ENCODE results near the gene ATP8B4.

The ATP8B4 gene

DNA sequence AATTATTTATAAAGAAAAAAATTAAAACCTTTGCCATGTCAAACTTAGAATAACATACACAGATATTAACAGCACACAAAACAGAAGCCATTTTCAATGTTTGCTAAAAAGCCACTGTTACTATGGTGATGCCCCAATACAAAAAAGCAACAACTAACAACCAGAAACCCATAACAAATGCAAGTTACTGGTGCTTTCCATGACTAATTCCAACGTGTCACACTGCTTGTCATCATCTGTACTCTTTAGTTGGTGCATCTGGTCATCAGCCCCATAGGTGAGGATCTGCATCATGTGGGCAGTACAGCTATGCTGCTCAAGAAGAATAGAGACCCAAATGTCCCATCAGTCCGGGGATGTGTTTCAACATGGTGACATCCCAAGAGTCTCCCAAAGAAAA, 52.8 kb downstream of the ATP8B4 start:
- H3K9me3 Mint-ChIP-seq: no peaks in the 10 kb centered on the region
- peaks cover 15% of the 10 kb centered on the region for H3K4me1 Mint-ChIP-seq
- H3K27me3 Mint-ChIP-seq: peaks cover 33% of the 10 kb centered on the region
- ATAC-seq (peak; percentile 100), DNase-seq (peak in 1 of 2 donors; percentile 43)
- peak overlapping the region in 1 of 2 donors; percentile 42 for H3K27ac Mint-ChIP-seq
- no peak overlapping the region for H3K4me3 Mint-ChIP-seq

DNA sequence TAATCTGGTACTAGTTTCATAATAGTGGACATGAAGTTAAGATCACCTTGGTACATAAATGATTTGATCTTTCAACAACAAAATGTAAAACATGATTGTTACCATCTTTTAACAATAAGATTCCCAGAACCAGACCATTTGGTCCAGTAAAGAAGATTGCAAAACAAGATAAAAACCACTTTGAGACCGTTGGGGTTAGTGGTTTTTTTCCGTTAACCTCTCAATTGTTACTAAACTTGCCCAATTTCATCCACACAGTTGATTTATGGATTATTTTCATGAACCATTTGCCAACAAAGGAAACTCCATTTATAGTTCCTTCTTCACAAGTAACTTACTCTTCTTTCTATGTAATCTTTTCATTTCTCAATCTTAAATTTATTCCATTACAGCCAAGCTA, 53.8 kb downstream of the ATP8B4 start:
- Mint-ChIP-seq H3K27ac (peak overlapping the region in 1 of 2 donors; percentile 30), H3K27me3 (peaks cover 33% of the 10 kb centered on the region), H3K4me3 (no peak overlapping the region), H3K4me1 (peaks cover 15% of the 10 kb centered on the region), H3K9me3 (no peaks in the 10 kb centered on the region)
- DNase-seq: no peak
- ATAC-seq: no peak

DNA sequence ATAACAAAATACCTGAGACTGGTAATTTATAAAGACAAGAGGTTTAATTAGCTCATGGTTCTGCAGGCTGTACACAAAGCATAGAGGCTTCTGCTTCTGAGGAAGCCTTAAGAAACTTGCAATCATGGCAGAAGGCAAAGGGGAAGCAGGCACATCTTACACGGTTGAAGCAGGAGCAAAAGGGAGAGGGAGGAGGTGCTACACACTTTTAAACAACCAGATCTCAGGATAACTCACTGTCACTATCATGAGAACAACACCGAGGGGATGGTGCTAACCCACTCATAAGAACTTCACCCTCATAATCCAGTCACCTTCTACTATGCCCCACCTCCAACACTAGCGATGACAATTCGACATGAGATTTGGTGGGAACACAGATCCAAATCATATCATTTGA, 54.4 kb downstream of the ATP8B4 start:
- no peak overlapping the region for H3K4me3 Mint-ChIP-seq
- H3K4me1 Mint-ChIP-seq: peaks cover 15% of the 10 kb centered on the region
- ATAC-seq: no peak
- H3K27me3 Mint-ChIP-seq: peaks cover 33% of the 10 kb centered on the region
- no peak for DNase-seq
- no peak overlapping the region for H3K27ac Mint-ChIP-seq
- no peaks in the 10 kb centered on the region for H3K9me3 Mint-ChIP-seq

DNA sequence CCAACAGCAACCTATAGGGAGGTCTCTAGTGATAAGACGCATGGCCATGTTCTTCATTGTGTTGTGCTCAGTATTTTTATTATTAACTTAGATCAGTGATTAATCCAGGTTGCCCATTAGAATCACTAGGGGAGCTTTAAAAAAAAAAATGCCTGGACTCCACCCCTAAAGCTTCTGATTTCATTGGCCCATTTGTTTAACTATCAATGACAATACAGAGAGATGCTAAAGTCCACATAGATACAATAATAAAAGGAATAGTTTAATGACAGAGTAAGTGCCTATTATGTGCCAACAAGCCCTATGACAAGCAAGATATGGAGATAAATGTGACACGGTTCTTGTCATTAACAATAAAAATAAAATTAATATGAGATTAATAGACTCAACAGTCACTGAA, 55.8 kb downstream of the ATP8B4 start:
- H3K4me1 Mint-ChIP-seq: peaks cover 15% of the 10 kb centered on the region
- no peaks in the 10 kb centered on the region for H3K9me3 Mint-ChIP-seq
- no peak overlapping the region for H3K27ac Mint-ChIP-seq
- DNase-seq: no peak
- no peak overlapping the region for H3K4me3 Mint-ChIP-seq
- peaks cover 31% of the 10 kb centered on the region for H3K27me3 Mint-ChIP-seq
- ATAC-seq: no peak

DNA sequence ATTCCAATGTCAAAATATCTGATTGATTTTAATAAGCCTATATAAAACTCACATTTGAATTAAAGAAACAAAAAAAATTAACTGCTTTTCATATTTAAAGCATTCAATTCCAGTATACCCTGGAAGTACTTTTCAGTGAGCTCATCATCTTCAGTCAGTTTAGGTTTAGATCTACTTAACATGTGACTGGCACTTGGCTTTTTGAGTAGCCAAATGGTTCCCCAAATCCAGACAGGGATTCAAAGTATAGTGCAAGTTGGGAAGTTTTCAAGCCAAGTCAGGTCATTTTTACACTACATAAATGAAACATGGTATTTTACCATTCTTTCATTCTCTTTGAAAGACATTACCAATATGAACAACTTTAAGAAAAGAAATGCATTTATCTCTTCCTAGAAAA, 57.5 kb downstream of the ATP8B4 start:
- H3K4me1 Mint-ChIP-seq: peaks cover 4% of the 10 kb centered on the region
- DNase-seq: no peak

DNA sequence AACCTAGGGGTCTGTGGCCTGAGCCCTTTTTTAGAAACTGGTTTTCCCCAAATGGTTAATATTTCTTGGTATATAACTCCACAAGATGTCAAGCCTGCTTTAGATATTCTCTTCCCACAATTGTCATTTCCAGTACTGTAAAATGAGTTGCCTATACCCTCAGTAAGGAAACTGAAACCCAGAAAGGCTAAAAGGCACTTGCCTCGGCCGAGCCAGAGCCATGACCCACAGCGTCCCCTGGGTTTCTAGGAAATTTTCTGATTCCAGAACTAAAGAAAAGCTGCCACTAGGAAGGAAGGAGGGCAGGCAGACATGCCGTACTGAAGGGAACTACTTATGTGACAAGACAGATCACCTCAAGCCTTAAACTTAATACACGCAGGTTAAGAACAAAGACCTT, 59.1 kb downstream of the ATP8B4 start:
- DNase-seq (no peak), ATAC-seq (no peak)
- peaks cover 26% of the 10 kb centered on the region for H3K27me3 Mint-ChIP-seq
- H3K27ac Mint-ChIP-seq: no peak overlapping the region
- no peaks in the 10 kb centered on the region for H3K4me1 Mint-ChIP-seq
- H3K9me3 Mint-ChIP-seq: no peaks in the 10 kb centered on the region
- no peak overlapping the region for H3K4me3 Mint-ChIP-seq

More for the DNA sequence above, 57.5 kb downstream of the ATP8B4 start:
- ATAC-seq: no peak
- no peaks in the 10 kb centered on the region for H3K9me3 Mint-ChIP-seq
- H3K27ac Mint-ChIP-seq: no peak overlapping the region
- H3K4me3 Mint-ChIP-seq: no peak overlapping the region
- H3K27me3 Mint-ChIP-seq: peaks cover 15% of the 10 kb centered on the region

DNA sequence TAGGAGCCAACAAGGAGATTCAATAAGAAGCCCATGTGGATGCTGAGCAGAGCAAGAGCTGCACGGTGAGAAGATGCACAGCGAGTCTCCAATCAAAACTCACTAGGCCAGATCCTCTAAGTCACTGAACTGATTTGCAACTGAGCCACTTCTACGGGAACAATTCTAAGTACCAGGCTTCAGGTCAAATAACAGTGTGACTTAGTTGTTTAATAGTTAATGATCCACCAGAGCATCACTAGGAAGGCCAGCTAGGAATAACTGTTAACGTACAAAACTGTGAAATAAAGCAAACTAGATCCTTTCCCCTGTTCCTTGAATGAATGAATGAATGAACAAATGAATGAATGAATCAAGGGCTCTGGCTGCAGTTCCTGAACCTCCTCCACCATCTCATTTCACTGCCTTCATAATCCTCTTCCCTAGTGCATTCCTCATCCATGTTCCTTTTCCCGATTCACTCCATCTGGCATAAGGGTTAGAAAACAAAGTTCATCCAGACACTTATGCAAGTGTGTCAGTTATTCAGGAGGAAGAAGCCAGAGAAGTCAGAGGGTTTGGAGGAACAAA, 59.7 kb downstream of the ATP8B4 start:
- ATAC-seq (no peak), DNase-seq (no peak)
- peaks cover 21% of the 10 kb centered on the region for H3K27me3 Mint-ChIP-seq
- H3K4me1 Mint-ChIP-seq: no peaks in the 10 kb centered on the region
- H3K9me3 Mint-ChIP-seq: no peaks in the 10 kb centered on the region
- no peak overlapping the region for H3K27ac Mint-ChIP-seq
- no peak overlapping the region for H3K4me3 Mint-ChIP-seq

DNA sequence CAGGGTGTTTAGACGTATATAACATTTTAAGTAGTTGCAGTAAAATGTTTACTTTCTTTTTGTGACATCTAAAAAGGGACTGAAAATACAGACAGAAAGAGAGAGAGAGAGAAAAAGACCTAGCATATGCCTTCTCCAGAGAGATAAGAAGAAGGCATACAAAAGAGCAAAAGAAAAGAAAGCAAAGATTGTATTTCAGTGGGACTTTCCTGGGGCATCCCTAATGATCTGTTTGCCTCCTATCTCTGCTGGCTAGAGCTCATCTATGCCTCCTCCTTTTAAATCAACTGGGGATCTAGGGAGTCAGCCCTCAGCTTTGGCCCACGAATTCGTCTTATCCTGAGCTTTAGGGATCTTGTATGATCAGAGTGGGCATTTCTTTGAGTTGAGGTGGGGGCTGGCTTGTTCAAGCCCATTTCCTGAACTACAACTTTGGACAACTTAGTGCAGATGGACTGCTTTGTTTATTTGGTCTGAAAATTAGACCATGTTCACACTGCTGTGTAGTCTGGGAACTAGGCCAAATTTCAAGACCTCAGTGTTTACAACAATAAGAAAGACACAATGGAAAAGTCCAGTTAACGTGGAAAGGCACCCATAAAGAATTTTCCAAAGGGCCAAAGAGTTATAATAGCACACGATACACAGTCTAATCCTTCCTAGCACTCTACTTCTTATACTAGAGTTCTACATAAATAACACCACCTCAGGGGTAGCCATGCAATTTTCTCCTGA, 61.0 kb downstream of the ATP8B4 start:
- Mint-ChIP-seq H3K27ac (no peak overlapping the region), H3K4me1 (no peaks in the 10 kb centered on the region), H3K9me3 (no peaks in the 10 kb centered on the region), H3K4me3 (no peak overlapping the region), H3K27me3 (peaks cover 12% of the 10 kb centered on the region)
- ATAC-seq (no peak), DNase-seq (no peak)

DNA sequence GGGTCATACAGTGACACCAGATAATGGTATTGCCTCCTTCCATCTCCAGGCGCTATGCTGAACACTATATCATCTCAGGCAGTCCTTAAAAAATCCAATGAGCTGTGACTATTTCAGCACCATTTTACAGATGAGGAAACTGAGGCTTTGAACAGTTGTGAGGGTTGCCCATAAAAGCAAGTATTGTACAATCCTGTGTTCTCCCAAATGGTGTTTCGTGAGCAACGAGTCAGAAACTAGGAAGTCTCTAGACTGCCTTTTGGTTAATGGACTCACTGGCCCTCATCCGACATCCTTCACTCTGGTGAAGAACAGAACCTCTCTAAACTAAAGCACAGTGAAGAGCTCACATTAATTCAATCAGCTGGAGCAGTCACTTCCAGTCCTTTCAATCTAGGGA, 61.8 kb downstream of the ATP8B4 start:
- Mint-ChIP-seq H3K27ac (no peak overlapping the region), H3K27me3 (peaks cover 17% of the 10 kb centered on the region), H3K4me1 (no peaks in the 10 kb centered on the region), H3K4me3 (no peak overlapping the region), H3K9me3 (no peaks in the 10 kb centered on the region)
- ATAC-seq (no peak), DNase-seq (no peak)

DNA sequence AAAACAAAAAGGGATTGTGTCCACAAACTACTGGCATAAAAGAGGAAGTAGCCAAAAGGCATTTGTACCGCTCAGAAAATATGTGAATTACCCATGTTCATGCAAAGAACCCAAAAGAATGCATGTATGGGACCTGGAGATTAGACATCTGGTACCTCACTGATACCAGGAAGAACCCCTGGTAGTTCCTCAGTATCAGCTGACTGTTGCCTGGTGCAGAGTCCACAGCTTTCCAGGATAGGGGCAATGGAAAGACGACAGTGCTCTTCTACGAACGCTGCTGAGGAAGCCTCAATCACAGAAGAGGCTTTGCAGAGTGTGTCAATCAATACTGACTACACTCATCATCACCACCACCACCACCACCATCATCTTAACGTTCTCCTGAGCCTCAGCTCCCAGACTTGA, 63.3 kb downstream of the ATP8B4 start:
- ATAC-seq (no peak), DNase-seq (no peak)
- Mint-ChIP-seq H3K27ac (no peak overlapping the region), H3K4me3 (no peak overlapping the region), H3K4me1 (no peaks in the 10 kb centered on the region), H3K9me3 (no peaks in the 10 kb centered on the region), H3K27me3 (peaks cover 20% of the 10 kb centered on the region)

DNA sequence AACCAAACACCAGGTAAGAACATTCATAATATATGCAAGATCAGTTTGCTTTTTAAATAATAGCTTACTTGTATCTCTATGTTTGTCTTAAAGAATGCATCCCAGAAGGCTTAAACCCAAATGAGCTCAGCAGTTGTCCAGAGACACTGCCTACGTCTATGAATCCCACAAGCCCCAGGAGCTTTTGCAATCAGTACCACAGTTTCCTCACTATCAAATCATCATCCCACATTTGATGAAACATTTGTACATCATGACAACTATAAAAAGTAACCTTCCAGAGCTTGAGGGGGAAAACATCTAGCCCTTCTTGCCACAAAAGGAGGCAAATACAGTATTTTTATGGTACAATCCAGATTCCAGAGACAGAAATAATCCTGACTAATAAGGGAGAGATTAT, 63.7 kb downstream of the ATP8B4 start:
- DNase-seq: no peak
- Mint-ChIP-seq H3K27me3 (peaks cover 20% of the 10 kb centered on the region), H3K9me3 (no peaks in the 10 kb centered on the region), H3K4me3 (no peak overlapping the region), H3K4me1 (no peaks in the 10 kb centered on the region), H3K27ac (no peak overlapping the region)
- no peak for ATAC-seq

DNA sequence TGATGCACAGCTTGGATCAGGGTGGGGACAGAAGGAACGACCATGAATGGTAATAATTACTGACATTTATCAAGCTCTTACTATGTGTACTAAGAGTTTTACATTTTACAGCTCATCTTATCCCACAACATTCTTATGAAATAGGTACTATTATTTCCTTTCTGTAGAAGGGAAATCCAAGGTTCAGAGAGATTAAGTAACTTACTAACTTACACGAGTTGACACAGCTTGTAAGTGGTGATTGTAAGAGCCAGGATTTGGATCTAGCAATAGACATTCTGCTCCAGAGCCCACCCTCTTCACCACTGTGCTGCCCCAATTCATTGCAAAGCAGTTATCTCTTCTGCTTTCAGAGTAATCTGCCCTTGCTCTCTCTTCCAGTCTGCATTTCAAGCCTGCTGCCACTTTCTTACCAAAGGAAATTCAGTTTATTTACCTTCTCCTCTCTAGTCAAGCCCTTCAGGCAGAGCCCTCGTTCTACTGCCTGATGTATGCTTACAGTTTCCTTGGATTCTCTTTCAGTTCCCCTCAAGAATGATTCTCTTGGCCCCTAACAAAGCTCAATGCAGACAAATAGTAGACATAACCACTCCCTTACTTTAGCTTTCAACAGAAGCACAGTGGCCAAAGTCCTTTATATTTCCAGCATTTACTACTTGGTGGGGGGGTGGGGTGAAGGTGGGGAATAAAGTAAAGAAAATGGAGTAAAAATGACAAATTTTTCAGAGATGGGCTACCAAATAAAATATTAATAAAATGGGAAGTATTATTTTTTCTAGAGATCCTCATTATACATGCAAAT, 65.8 kb downstream of the ATP8B4 start:
- Mint-ChIP-seq H3K9me3 (no peaks in the 10 kb centered on the region), H3K4me1 (no peaks in the 10 kb centered on the region), H3K27ac (peak overlapping the region in 1 of 2 donors; percentile 55), H3K27me3 (peaks cover 20% of the 10 kb centered on the region), H3K4me3 (no peak overlapping the region)
- DNase-seq (no peak), ATAC-seq (no peak)

DNA sequence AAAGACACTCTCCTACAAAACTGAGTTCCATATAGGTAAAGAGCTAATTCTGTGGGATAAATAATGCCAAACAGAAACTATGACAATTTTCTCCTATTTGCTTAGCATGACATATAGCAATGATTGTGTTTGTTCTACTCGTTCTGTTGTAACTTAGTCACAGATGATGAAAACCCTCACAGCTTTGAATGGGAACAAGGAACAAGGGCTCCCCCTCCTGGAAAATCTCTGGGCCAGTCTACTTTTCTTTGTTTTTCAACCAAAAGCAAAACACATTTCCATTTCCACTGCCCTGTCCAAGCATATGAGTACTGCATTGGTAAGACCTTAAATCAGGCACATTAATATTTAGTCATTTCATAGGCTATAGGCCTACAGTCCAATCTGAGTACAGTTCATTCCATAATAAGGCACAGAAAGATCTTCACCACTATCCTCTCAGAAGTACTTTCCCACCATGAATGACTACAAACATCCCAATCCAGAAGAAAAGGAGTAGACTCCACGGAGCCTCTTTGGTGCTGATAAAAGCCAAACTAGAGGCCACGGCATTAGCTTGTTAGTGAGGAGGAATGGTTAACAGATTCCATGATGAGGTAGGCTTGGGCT, 67.1 kb downstream of the ATP8B4 start:
- ATAC-seq (no peak), DNase-seq (peak in 1 of 2 donors; percentile 2)
- H3K9me3 Mint-ChIP-seq: no peaks in the 10 kb centered on the region
- peaks cover 20% of the 10 kb centered on the region for H3K27me3 Mint-ChIP-seq
- no peaks in the 10 kb centered on the region for H3K4me1 Mint-ChIP-seq
- peak overlapping the region in 1 of 2 donors; percentile 23 for H3K27ac Mint-ChIP-seq
- no peak overlapping the region for H3K4me3 Mint-ChIP-seq

DNA sequence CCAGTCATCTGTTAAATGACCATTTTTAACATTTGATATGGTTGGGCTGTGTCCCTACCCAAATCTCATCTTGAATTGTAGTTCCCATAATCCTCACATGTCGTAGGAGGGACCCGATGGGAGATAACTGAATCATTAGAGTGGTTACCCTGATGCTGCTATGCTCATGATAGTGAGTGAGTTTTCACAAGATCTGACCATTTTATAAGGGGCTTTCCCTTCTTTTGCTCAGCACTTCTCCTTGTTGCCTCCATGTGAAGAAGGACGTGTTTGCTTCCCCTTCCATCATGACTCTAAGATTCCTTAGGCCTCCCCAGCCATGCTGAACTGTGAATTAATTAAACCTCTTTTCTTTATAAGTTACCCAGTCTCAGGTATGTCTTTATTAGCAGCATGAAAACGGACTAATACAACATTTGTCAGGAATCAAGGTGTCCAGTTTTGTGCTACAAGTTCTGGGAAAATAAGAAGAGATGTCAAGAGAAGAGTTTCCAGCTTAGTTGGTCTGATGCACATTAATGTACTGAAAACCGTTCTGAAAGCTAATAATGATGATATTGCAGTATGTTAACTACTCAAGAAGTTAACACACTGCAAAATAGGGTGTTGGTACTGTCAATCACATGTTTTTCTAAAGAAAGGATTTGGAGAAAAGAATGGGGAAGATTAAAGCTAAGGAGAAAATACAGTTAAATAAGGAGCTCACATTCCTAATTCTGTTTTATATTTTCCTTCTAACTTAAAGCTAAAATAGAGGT, 67.9 kb downstream of the ATP8B4 start:
- Mint-ChIP-seq H3K4me1 (no peaks in the 10 kb centered on the region), H3K27ac (no peak overlapping the region)
- DNase-seq: no peak

DNA sequence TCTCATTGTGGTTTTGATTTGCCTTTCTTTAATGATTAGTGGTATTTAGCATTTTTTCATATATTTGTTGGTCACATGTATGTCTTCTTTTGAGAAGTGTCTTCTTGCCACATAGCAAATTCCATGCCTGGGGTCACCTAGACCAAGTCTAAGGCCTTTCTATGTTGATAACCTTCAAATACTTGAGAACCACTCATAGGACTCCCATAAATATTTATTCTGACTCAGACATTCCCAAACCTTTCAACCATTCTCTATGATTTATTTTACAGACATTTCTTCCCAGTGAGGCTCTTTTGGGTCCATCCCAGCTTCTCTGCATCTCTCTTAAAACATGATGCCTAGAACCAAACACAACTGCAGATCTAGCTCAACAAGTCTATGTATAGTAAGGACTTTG, 69.2 kb downstream of the ATP8B4 start:
- ATAC-seq (no peak), DNase-seq (no peak)
- no peaks in the 10 kb centered on the region for H3K9me3 Mint-ChIP-seq
- no peak overlapping the region for H3K27ac Mint-ChIP-seq
- no peaks in the 10 kb centered on the region for H3K4me1 Mint-ChIP-seq
- peaks cover 7% of the 10 kb centered on the region for H3K27me3 Mint-ChIP-seq
- no peak overlapping the region for H3K4me3 Mint-ChIP-seq

More for the DNA sequence above, 67.9 kb downstream of the ATP8B4 start:
- Mint-ChIP-seq H3K9me3 (no peaks in the 10 kb centered on the region), H3K4me3 (no peak overlapping the region), H3K27me3 (peaks cover 20% of the 10 kb centered on the region)
- no peak for ATAC-seq
